K562 (cell line): ENCODE measurements around the gene WDFY2. TPM values are rescaled to one million over a fixed set of nuclear protein-coding genes. Genes with fewer than 3 reads are reported as not detected.

Experiments
- ATAC-seq: fragments of 200-7000 bp; cut with Tn5 transposase; 3 replicates; pipeline ENCODE4 v1.9.1; 2020; ENCODE audit warnings: moderate library complexity
- BruUV-seq: library from RNA; stranded (reverse); fragments of 400-500 nt; replicated peaks from 2 replicates; lab custom pipeline; 2021; lab: Mats Ljungman, UMichigan
- CTCF ChIA-PET: fragments of 300-600 bp; formaldehyde crosslinking; extraction: SDS; loops from one replicate; lab custom pipeline; 2021; ENCODE audit warnings: low intra/inter-chr PET ratio; lab: Yijun Ruan, JAX
- POLR2A ChIA-PET: fragments of 300-600, 350-650 bp; sonication (Branson Sonifier 250); formaldehyde crosslinking; extraction: SDS; loops from one replicate; lab custom pipeline; 2021; ENCODE audit warnings: antibody characterized with exemption, inconsistent platforms; lab: Yijun Ruan, JAX
- DNase-seq, 4 experiments: peaks; one replicate each; pipeline versions ENCODE4 v3.0.0 to v3.0.0-alpha.2; 2011 to 2018; ENCODE audit warnings: low spot score in 3 of 4, mixed read lengths in 3 of 4; ENCODE audit errors: extremely low read depth in 1 of 4
- FAIRE-seq: peaks from 2 replicates; lab custom pipeline; 2011; peaks lifted over from hg19 to GRCh38; lab: Jason Lieb, UNC
- H2AFZ ChIP-seq: 2 replicates; pipeline ENCODE4 v1.6.0; 2011; ENCODE audit warnings: low read depth, low read length, control low read depth, inconsistent platforms
- H3K27ac ChIP-seq: fragments of 200-600 bp; 3 replicates; pipeline ENCODE4 v1.8.0; 2011; ENCODE audit warnings: low read depth, mild to moderate bottlenecking, control low read depth, inconsistent platforms, low read length, moderate library complexity, mixed read lengths; ENCODE audit errors: extremely low read depth
- H3K27me3 ChIP-seq, 2 experiments: fragments of 300-600 bp in 1 of 2; 2 replicates in 1 of 2; 3 replicates in 1 of 2; pipeline versions ENCODE4 v1.6.0 to v1.8.0; 2011; ENCODE audit warnings: inconsistent platforms in 2 of 2, low read length in 2 of 2, mild to moderate bottlenecking in 1 of 2, mixed read lengths in 1 of 2, moderate library complexity in 1 of 2; ENCODE audit not compliant: control insufficient read depth in 2 of 2, insufficient read depth in 2 of 2
- H3K36me3 ChIP-seq: fragments of 300-600 bp; 3 replicates; pipeline ENCODE4 v1.8.0; 2011; ENCODE audit warnings: mild to moderate bottlenecking, low read length, inconsistent platforms; ENCODE audit not compliant: control insufficient read depth, insufficient read depth
- H3K4me1 ChIP-seq, 2 experiments: fragments of 200-600 bp in 1 of 2; replicated peaks in 1 of 2; 2 replicates in 1 of 2; 3 replicates in 1 of 2; pipeline versions ENCODE4 v1.5.1 to v1.8.0; 2011; ENCODE audit warnings: inconsistent platforms in 2 of 2, low read length in 2 of 2, mild to moderate bottlenecking in 1 of 2, mixed read lengths in 1 of 2, moderate library complexity in 1 of 2; ENCODE audit not compliant: control insufficient read depth in 2 of 2, insufficient read depth in 2 of 2
- H3K4me2 ChIP-seq: 2 replicates; pipeline ENCODE4 v1.6.1; 2011; ENCODE audit warnings: low read length, control low read depth, inconsistent platforms, mixed read lengths; ENCODE audit not compliant: insufficient read depth
- H3K4me3 ChIP-seq: fragments of 200-600 bp; sonication (generic), shearing (Covaris generic); 2 replicates; pipeline ENCODE4 v1.5.1; 2016; ENCODE audit warnings: control low read depth, inconsistent platforms
- H3K79me2 ChIP-seq: fragments of 200-600 bp; 3 replicates; pipeline ENCODE4 v1.8.0; 2011; ENCODE audit warnings: low read length, inconsistent platforms; ENCODE audit not compliant: control insufficient read depth, insufficient read depth
- H3K9ac ChIP-seq, 2 experiments: 2 replicates each; pipeline versions ENCODE4 v1.6.0 to v1.6.1; 2011; ENCODE audit warnings: low read depth in 2 of 2, low read length in 2 of 2, control low read depth in 1 of 2, inconsistent platforms in 1 of 2, mild to moderate bottlenecking in 1 of 2, mixed read lengths in 1 of 2; ENCODE audit not compliant: insufficient read depth in 1 of 2
- H3K9me1 ChIP-seq: one replicate; pipeline ENCODE4 v1.6.0; 2011; ENCODE audit warnings: inconsistent platforms, mild to moderate bottlenecking, low read length, moderate library complexity; ENCODE audit not compliant: control insufficient read depth, insufficient read depth
- H3K9me3 ChIP-seq: replicated peaks from 2 replicates; pipeline ENCODE4 v1.5.1; 2011; ENCODE audit warnings: low read depth, low read length, inconsistent platforms; ENCODE audit not compliant: control insufficient read depth, insufficient read depth
- H4K20me1 ChIP-seq: replicated peaks from 2 replicates; pipeline ENCODE4 v1.6.1; 2011; ENCODE audit warnings: low read length, inconsistent platforms, mixed read lengths; ENCODE audit not compliant: control insufficient read depth, insufficient read depth
- MEF2A ChIP-seq: IDR thresholded peaks from 2 replicates; pipeline ENCODE4 v1.6.1; 2011; ENCODE audit warnings: low read depth, mild to moderate bottlenecking, low read length, moderate library complexity; ENCODE audit not compliant: control insufficient read depth
- PHTF2 ChIP-seq: fragments of 250-450 bp; sonication (Bioruptor Pico); IDR thresholded peaks from 2 replicates; pipeline ENCODE4 v1.5.0; 2021; ENCODE audit warnings: mild to moderate bottlenecking
- POLR2H ChIP-seq: IDR thresholded peaks from 2 replicates; pipeline ENCODE4 v1.6.1; 2016; ENCODE audit warnings: missing genetic modification characterization, low read depth, mild to moderate bottlenecking, control low read depth, missing compliant biosample characterization, moderate library complexity
- PRMT5 ChIP-seq: sonication (generic); formaldehyde crosslinking; IDR thresholded peaks from 2 replicates; pipeline ENCODE4 v1.5.0; 2020; ENCODE audit warnings: missing genetic modification reagents
- WGBS: fragments of 100-300 bp; shearing (Covaris generic); methylation state at CpG from one replicate; pipeline ENCODE4 v1.1.6; 2016; ENCODE audit warnings: low coverage, mixed read lengths; ENCODE audit not compliant: insufficient coverage; ENCODE audit errors: missing lambda C conversion rate; 5-methylcytosine and 5-hydroxymethylcytosine counted together
- in situ Hi-C: fragments of 300-500 bp; cut with MboI; formaldehyde crosslinking; loops from 4 replicates; pipeline ENCODE4 v1.15.0; 2018; ENCODE audit warnings: inconsistent platforms, mixed read lengths
- intact Hi-C: fragments of 100-400 bp; cut with micrococcal nuclease; formaldehyde crosslinking; loops from 2 replicates; pipeline ENCODE4 v1.14.2; 2022
- polyA plus RNA-seq, 8 experiments: library from polyadenylated mRNA; depleted of rRNA in 4 of 8; stranded (reverse) in 5 of 8; unstranded in 3 of 8; fragments of >200 nt; fragmentation: Nextera tagmentation in 2 of 8; fragmentation: Illumina TruSeq in 1 of 8; extraction: Ambion mirVana in 2 of 8; extraction: Trizol in 1 of 8; gene quantifications; 2 replicates each; pipeline versions ENCODE4 v1.2.1 to v1.2.3, GENCODE V29; 2011 to 2014; ENCODE audit warnings: inconsistent platforms in 1 of 8, missing spikeins in 1 of 8
- total RNA-seq, 7 experiments: library from RNA; depleted of rRNA in 6 of 7; stranded (reverse); fragments of >200 nt in 6 of 7; fragmentation: Illumina TruSeq in 2 of 7; extraction: Trizol in 2 of 7; gene quantifications; 2 replicates each; pipeline versions ENCODE4 v1.2.1 to v1.2.3, GENCODE V29; 2011 to 2021; ENCODE audit warnings: low replicate concordance in 1 of 7
- TF ChIP-seq, protein P1 (sequence below), 2 experiments: fragments of 450-650 bp; conservative IDR thresholded peaks; 2 replicates each; pipeline ENCODE4 v1.6.1; 2017; ENCODE audit warnings: mild to moderate bottlenecking in 2 of 2, moderate library complexity in 2 of 2
- TF ChIP-seq, protein P2 (sequence below): fragments of 250-450 bp; sonication (Bioruptor Pico); IDR thresholded peaks from 2 replicates; pipeline ENCODE4 v1.4.0; 2020; ENCODE audit warnings: mild to moderate bottlenecking, moderate library complexity, borderline replicate concordance
- TF ChIP-seq, protein P3 (sequence below): fragments of 450-650 bp; conservative IDR thresholded peaks from 2 replicates; pipeline ENCODE4 v1.6.1; 2016; ENCODE audit warnings: missing genetic modification characterization, low read depth, mild to moderate bottlenecking, missing compliant biosample characterization, moderate library complexity

WDFY2 gene
- total and polyA plus RNA-seq, 9 of the 15 experiments (the other 6 are each of a cell fraction or from before 2014, with no cell fraction given): 0.66 to 6.4 (median 4.4) TPM

DNA sequence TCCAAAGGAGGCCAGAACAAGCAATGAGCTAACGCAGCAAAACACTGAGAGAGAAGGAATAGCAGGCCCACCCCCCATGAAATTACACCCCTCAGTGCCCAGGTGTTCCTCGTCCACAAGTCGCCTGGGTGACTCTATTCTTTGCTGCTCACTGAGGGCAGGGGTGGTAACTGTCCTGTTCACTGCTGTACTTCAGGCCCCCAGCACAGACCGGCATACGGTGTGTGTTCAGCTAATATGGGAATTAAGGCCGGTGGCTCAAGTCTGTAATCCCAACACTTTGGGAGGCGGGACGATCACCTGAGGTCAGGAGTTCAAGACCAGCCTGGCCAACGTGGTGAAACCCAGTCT is 187.8 kb downstream of the WDFY2 start (continued):
- TF ChIP-seq, protein P1, sequence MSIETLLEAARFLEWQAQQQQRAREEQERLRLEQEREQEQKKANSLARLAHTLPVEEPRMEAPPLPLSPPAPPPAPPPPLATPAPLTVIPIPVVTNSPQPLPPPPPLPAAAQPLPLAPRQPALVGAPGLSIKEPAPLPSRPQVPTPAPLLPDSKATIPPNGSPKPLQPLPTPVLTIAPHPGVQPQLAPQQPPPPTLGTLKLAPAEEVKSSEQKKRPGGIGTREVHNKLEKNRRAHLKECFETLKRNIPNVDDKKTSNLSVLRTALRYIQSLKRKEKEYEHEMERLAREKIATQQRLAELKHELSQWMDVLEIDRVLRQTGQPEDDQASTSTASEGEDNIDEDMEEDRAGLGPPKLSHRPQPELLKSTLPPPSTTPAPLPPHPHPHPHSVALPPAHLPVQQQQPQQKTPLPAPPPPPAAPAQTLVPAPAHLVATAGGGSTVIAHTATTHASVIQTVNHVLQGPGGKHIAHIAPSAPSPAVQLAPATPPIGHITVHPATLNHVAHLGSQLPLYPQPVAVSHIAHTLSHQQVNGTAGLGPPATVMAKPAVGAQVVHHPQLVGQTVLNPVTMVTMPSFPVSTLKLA (conservative IDR thresholded peaks at IDR 0.05): no peak
- TF ChIP-seq, protein P2, sequence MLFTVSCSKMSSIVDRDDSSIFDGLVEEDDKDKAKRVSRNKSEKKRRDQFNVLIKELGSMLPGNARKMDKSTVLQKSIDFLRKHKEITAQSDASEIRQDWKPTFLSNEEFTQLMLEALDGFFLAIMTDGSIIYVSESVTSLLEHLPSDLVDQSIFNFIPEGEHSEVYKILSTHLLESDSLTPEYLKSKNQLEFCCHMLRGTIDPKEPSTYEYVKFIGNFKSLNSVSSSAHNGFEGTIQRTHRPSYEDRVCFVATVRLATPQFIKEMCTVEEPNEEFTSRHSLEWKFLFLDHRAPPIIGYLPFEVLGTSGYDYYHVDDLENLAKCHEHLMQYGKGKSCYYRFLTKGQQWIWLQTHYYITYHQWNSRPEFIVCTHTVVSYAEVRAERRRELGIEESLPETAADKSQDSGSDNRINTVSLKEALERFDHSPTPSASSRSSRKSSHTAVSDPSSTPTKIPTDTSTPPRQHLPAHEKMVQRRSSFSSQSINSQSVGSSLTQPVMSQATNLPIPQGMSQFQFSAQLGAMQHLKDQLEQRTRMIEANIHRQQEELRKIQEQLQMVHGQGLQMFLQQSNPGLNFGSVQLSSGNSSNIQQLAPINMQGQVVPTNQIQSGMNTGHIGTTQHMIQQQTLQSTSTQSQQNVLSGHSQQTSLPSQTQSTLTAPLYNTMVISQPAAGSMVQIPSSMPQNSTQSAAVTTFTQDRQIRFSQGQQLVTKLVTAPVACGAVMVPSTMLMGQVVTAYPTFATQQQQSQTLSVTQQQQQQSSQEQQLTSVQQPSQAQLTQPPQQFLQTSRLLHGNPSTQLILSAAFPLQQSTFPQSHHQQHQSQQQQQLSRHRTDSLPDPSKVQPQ: no peak
- TF ChIP-seq POLR2H (tag): no peak

DNA sequence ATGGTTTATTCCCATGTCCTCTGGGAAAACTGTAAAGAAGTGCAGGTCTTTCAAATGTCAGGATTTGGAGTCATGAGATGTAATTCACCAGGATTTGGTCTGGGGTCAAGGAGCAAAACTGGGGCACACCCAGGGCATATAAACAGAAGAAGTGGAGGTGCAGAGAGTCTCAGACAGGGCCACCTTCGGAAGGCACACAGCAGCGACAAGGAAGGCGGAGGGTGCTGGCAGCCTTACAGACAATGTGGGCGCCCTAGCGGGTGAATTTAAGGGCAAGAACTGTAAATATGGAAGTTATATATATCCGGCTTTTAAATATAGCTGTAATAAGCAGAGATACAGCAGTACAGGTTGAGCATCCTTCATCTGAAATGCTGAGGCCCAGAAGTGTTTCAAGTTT is 188.5 kb downstream of the WDFY2 start:
- no peaks in the 10 kb centered on the region for H3K79me2 ChIP-seq
- H2AFZ ChIP-seq: no peak overlapping the region
- in situ Hi-C loops (no loop called here), intact Hi-C loops (no loop called here)
- no peaks in the 10 kb centered on the region for H3K9me1 ChIP-seq
- H4K20me1 ChIP-seq: no peaks in the 10 kb centered on the region
- ATAC-seq (no peak), FAIRE-seq (no peak), DNase-seq (no peak)
- no peak overlapping the region for H3K4me3 ChIP-seq
- BruUV-seq: no TSS peak
- H3K27ac ChIP-seq: no peak overlapping the region
- H3K27me3 ChIP-seq: peaks cover 0 to 6% of the 10 kb centered on the region in 2 experiments; a peak in 3 of 5 replicates
- CTCF ChIA-PET: no interaction called here
- POLR2A ChIA-PET: no interaction called here
- H3K4me1 ChIP-seq: peaks cover 0 to 3% of the 10 kb centered on the region in 2 experiments; a peak in 2 of 5 replicates
- WGBS: 28% methylated on average over 4 of the region's 6 CpGs
- H3K4me2 ChIP-seq: no peak overlapping the region
- no peaks in the 10 kb centered on the region for H3K36me3 ChIP-seq
- no peak overlapping the region for H3K9ac ChIP-seq
- no peaks in the 10 kb centered on the region for H3K9me3 ChIP-seq
- no peak for TF ChIP-seq PRMT5
- TF ChIP-seq PHTF2 (CRISPR knock-in tag): no peak
- TF ChIP-seq, protein P3, sequence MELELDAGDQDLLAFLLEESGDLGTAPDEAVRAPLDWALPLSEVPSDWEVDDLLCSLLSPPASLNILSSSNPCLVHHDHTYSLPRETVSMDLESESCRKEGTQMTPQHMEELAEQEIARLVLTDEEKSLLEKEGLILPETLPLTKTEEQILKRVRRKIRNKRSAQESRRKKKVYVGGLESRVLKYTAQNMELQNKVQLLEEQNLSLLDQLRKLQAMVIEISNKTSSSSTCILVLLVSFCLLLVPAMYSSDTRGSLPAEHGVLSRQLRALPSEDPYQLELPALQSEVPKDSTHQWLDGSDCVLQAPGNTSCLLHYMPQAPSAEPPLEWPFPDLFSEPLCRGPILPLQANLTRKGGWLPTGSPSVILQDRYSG: no peak
- TF ChIP-seq MEF2A: no peak
